HFFc6 (cell line): ENCODE data around the gene PDZRN3. TPM values are rescaled to one million over a fixed set of nuclear protein-coding genes. Genes with fewer than 3 reads are reported as not detected.

Experiments used
- DNase-seq: peaks from one replicate; pipeline ENCODE4 v3.0.0-alpha.2; 2018
- H3K27ac Mint-ChIP-seq: 2 replicates; pipeline ENCODE4 v1.8.0; 2020; ENCODE audit warnings: mild to moderate bottlenecking, mixed read lengths
- H3K27me3 Mint-ChIP-seq: 2 replicates; pipeline ENCODE4 v1.8.0; 2021; ENCODE audit warnings: mild to moderate bottlenecking, moderate library complexity, mixed read lengths; ENCODE audit not compliant: insufficient read depth
- H3K36me3 Mint-ChIP-seq: 2 replicates; pipeline ENCODE4 v1.8.0; 2021; ENCODE audit warnings: low read depth, mixed read lengths
- H3K4me1 Mint-ChIP-seq: 2 replicates; pipeline ENCODE4 v1.8.0; 2020; ENCODE audit warnings: low read depth, mixed read lengths
- H3K4me3 Mint-ChIP-seq: 2 replicates; pipeline ENCODE4 v1.8.0; 2020; ENCODE audit warnings: mild to moderate bottlenecking, moderate library complexity, mixed read lengths
- H3K9me3 Mint-ChIP-seq: 2 replicates; pipeline ENCODE4 v1.8.0; 2020; ENCODE audit warnings: mild to moderate bottlenecking, mixed read lengths
- CTCF ChIP-seq: fragments of 200-600 bp; sonication (generic); IDR thresholded peaks from 2 replicates; pipeline ENCODE4 v1.5.0; 2021; ENCODE audit warnings: antibody characterized with exemption, mild to moderate bottlenecking
- total RNA-seq, 6 experiments: library from RNA; stranded (reverse); fragmentation: NEBNext Ultra II Directional; extraction: Animal tissue kit (Norgen Biotek cat#: 25700); gene quantifications; 2 replicates in 1 of 6; 3 replicates in 5 of 6; pipeline ENCODE4 v1.2.3, GENCODE V29; 2021

The PDZRN3 gene
- total RNA-seq, 6 experiments from 2014 or later, result 15.1 to 18.5 (median 16.7) TPM

DNA sequence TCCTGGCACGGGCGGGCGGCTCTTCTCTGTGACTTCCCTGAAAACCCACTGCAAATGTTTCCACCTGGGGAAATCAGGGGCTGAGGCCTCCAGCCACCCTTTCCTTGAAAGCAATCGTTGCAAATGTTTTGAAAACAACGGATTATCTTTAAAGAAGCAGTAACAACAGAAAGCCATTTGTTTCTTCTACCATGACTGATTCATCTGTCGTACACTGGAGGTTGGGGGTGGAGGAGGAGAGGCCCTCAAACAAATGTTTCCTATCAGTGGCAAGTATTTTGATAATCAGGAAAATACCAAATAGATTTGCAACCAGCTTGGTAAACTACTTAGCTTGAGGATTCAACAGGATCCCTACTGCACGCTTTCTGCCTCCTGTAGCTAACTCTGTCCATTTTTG is 114.9 kb downstream of the PDZRN3 start:
- peak overlapping the region; percentile 21 for H3K4me3 Mint-ChIP-seq
- H3K36me3 Mint-ChIP-seq, result no peaks in the 10 kb centered on the region
- H3K9me3 Mint-ChIP-seq, result no peaks in the 10 kb centered on the region
- peaks cover 46% of the 10 kb centered on the region for H3K4me1 Mint-ChIP-seq
- H3K27me3 Mint-ChIP-seq, result no peaks in the 10 kb centered on the region; the same call in 1 of the 2 replicates
- no peak for DNase-seq
- no peak for TF ChIP-seq CTCF
- peak overlapping the region; percentile 72; the same call in 1 of the 2 replicates for H3K27ac Mint-ChIP-seq

- no peaks in the 10 kb centered on the region; the same call in 1 of the 2 replicates for H3K27me3 Mint-ChIP-seq
- H3K27ac Mint-ChIP-seq, result no peak overlapping the region; the same call in 1 of the 2 replicates
- peaks cover 53% of the 10 kb centered on the region for H3K4me1 Mint-ChIP-seq
- DNase-seq, result no peak
- H3K9me3 Mint-ChIP-seq, result no peaks in the 10 kb centered on the region
- TF ChIP-seq CTCF, result no peak
- no peaks in the 10 kb centered on the region for H3K36me3 Mint-ChIP-seq
- no peak overlapping the region for H3K4me3 Mint-ChIP-seq
These were observed 115.7 kb downstream of the PDZRN3 start for GRCh38 chr3:73509066-73509465.

DNA sequence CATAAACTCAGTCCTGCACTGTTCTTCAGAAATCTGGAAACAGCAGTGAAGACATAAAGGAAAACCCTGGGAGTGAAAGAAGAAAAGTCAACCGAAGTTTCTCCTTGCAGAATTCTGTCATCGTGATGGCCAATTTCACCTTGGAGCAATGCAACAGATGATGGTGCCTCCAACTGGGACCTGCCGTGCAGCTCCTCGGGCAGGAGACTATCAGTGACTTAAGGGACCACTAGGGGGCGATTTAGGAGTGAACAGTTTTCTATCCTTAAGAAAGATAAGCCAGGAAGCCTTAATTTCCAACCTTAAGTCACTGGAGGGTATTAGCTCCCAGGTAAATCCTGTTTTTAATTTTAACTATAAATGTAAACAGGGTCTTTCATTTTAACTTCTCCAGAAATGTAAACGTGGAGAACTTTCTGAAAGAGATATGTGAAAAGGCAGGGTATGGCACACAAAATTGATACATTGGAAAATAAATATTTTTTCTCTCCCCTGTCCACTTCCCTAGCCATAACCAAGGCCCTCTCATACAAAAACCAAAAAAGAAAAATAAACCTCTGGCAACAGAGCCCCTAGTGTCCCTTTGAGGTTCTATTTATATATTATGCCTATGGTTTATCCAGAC is 116.3 kb downstream of the PDZRN3 start:
- Mint-ChIP-seq H3K27me3 (no peaks in the 10 kb centered on the region; the same call in 1 of the 2 replicates), H3K9me3 (no peaks in the 10 kb centered on the region), H3K4me3 (no peak overlapping the region), H3K36me3 (no peaks in the 10 kb centered on the region), H3K27ac (no peak overlapping the region), H3K4me1 (peaks cover 55% of the 10 kb centered on the region)
- TF ChIP-seq CTCF, result peak; percentile 95
- peak; percentile 62 for DNase-seq

GRCh38 chr3:73504852-73505251 is 119.9 kb downstream of the PDZRN3 start:
- Mint-ChIP-seq H3K4me1 (peaks cover 63% of the 10 kb centered on the region), H3K9me3 (no peaks in the 10 kb centered on the region), H3K4me3 (no peak overlapping the region), H3K27me3 (no peaks in the 10 kb centered on the region; the same call in 1 of the 2 replicates), H3K36me3 (no peaks in the 10 kb centered on the region), H3K27ac (peak overlapping the region; percentile 79)
- no peak for DNase-seq
- TF ChIP-seq CTCF, result no peak

DNA sequence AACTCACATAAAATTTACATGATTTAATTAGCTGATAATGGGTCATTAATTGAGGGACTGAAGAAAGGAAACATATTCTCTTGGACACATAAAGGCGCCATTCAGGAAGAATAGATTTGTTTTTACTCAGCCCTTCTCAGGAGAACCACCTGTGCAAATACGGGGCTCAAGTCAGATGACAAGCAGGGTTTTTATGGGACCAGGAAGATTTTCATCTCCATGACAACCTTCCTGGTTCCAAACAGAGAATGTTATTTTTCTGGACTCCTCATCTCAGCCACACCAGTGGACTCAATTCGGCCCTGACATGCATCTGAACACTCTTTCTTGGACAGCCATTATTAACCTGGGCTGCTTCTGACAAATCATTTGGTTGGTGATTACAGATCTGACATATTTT is 120.5 kb downstream of the PDZRN3 start:
- peak; percentile 22 for DNase-seq
- Mint-ChIP-seq H3K4me1 (peaks cover 63% of the 10 kb centered on the region), H3K27ac (peak overlapping the region; percentile 79), H3K9me3 (no peaks in the 10 kb centered on the region), H3K27me3 (no peaks in the 10 kb centered on the region; the same call in 1 of the 2 replicates), H3K36me3 (no peaks in the 10 kb centered on the region), H3K4me3 (peak overlapping the region; percentile 81)
- no peak for TF ChIP-seq CTCF
